Measurements from ENCODE around the gene OR9Q1.

DNA sequence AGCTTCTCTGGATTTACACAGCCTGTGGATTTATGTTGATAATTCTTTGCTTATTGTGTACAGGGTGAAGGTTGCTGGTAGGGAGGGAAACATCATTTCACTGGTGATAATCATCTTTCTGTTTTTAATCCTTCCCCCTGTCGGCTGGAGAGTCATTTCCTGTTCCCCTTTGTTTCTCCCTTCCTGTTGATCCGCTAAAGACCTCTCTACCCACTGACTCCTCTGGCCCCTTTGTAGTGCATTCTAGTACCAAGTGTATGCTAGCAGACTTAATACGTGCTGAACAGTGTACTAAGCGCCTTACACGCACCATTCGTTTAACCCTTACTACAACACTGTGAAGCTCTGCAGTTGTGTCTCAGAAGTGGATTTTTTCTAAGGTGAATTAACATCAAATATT lies 19.0 kb upstream of the OR9Q1 start:
- TF ChIP-seq, protein P1, sequence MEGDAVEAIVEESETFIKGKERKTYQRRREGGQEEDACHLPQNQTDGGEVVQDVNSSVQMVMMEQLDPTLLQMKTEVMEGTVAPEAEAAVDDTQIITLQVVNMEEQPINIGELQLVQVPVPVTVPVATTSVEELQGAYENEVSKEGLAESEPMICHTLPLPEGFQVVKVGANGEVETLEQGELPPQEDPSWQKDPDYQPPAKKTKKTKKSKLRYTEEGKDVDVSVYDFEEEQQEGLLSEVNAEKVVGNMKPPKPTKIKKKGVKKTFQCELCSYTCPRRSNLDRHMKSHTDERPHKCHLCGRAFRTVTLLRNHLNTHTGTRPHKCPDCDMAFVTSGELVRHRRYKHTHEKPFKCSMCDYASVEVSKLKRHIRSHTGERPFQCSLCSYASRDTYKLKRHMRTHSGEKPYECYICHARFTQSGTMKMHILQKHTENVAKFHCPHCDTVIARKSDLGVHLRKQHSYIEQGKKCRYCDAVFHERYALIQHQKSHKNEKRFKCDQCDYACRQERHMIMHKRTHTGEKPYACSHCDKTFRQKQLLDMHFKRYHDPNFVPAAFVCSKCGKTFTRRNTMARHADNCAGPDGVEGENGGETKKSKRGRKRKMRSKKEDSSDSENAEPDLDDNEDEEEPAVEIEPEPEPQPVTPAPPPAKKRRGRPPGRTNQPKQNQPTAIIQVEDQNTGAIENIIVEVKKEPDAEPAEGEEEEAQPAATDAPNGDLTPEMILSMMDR (IDR thresholded peaks at IDR 0.05), result no peak
- TF ChIP-seq POLR2A (IDR thresholded peaks at IDR 0.05) (no peak), EP300 (IDR thresholded peaks at IDR 0.05) (no peak), POLR2AphosphoS5 (IDR thresholded peaks at IDR 0.05) (no peak)
